ENCODE measurements around the gene ITGA1. TPM values are rescaled to one million over a fixed set of nuclear protein-coding genes. Genes with fewer than 3 reads are reported as not detected.

The ITGA1 gene
- total RNA-seq, 2 donors from 2014 or later: 0.33 to 3.5 TPM

GRCh38 chr5:52799358-52799982 is 11.8 kb downstream of the ITGA1 start:
- H3K9me3 Mint-ChIP-seq: no peaks in the 10 kb centered on the region
- Histone ChIP-seq H3K36me3 (ENCODE audit: control insufficient read depth, insufficient read depth, low read length) (peaks cover 5% of the 10 kb centered on the region), H3K4me1 (ENCODE audit: control insufficient read depth, insufficient read depth, low read length) (peaks cover 3% of the 10 kb centered on the region), H3K27me3 (ENCODE audit: control insufficient read depth, insufficient read depth, low read length, poor library complexity, severe bottlenecking) (no peaks in the 10 kb centered on the region), H3K9ac (ENCODE audit: extremely low read depth, low read length, poor library complexity, severe bottlenecking) (peak overlapping the region; percentile 90), H3K27ac (ENCODE audit: low read depth, low read length) (peak overlapping the region; percentile 92), H3K9me3 (ENCODE audit: control insufficient read depth, low read length) (no peaks in the 10 kb centered on the region), H3K4me3 (ENCODE audit: low read length) (peak overlapping the region; percentile 99)
- peak; percentile 85 for DNase-seq
- H3K27me3 Mint-ChIP-seq (ENCODE audit: insufficient read depth): no peaks in the 10 kb centered on the region
- TF ChIP-seq CTCF (conservative IDR thresholded peaks at IDR 0.05): no peak
- WGBS, 2 experiments (ENCODE audit: insufficient coverage in 1 of 2, insufficient read length in 1 of 2): 1 to 2% methylated on average over 14 to 19 of the region's 19 CpGs
- peak overlapping the region; percentile 83 for H3K4me3 Mint-ChIP-seq
- H3K4me1 Mint-ChIP-seq: peaks cover 37% of the 10 kb centered on the region
- peak overlapping the region; percentile 98 for H3K27ac Mint-ChIP-seq
- H3K36me3 Mint-ChIP-seq (ENCODE audit: low read depth): peaks cover 8% of the 10 kb centered on the region

- H3K36me3 ChIP-seq (ENCODE audit: control insufficient read depth, insufficient read depth, low read length): peaks cover 5% of the 10 kb centered on the region
- Mint-ChIP-seq H3K27me3 (ENCODE audit: insufficient read depth) (no peaks in the 10 kb centered on the region), H3K9me3 (no peaks in the 10 kb centered on the region), H3K4me3 (peak overlapping the region; percentile 83), H3K27ac (peak overlapping the region; percentile 98), H3K4me1 (peaks cover 38% of the 10 kb centered on the region), H3K36me3 (ENCODE audit: low read depth) (peaks cover 8% of the 10 kb centered on the region)
- peak overlapping the region; percentile 99 for H3K4me3 ChIP-seq (ENCODE audit: low read length)
- WGBS, 2 experiments (ENCODE audit: insufficient coverage in 1 of 2, insufficient read length in 1 of 2): 0% methylated on average over 14 to 34 of the region's 34 CpGs
- no peak for TF ChIP-seq CTCF (conservative IDR thresholded peaks at IDR 0.05)
- H3K4me1 ChIP-seq (ENCODE audit: control insufficient read depth, insufficient read depth, low read length): peaks cover 3% of the 10 kb centered on the region
- H3K27ac ChIP-seq (ENCODE audit: low read depth, low read length): peak overlapping the region; percentile 92
- H3K9ac ChIP-seq (ENCODE audit: extremely low read depth, low read length, poor library complexity, severe bottlenecking): peak overlapping the region; percentile 90
- H3K9me3 ChIP-seq (ENCODE audit: control insufficient read depth, low read length): no peaks in the 10 kb centered on the region
- DNase-seq: peak; percentile 97
- no peaks in the 10 kb centered on the region for H3K27me3 ChIP-seq (ENCODE audit: control insufficient read depth, insufficient read depth, low read length, poor library complexity, severe bottlenecking)
Measured at GRCh38 chr5:52799983-52800393, 12.3 kb downstream of the ITGA1 start.

GRCh38 chr5:52800394-52801213 is 12.9 kb downstream of the ITGA1 start:
- peak; percentile 84 for DNase-seq
- 3 to 8% methylated on average over 18 to 31 of the region's 31 CpGs for WGBS, 2 experiments (ENCODE audit: insufficient coverage in 1 of 2, insufficient read length in 1 of 2)
- Mint-ChIP-seq H3K9me3 (no peaks in the 10 kb centered on the region), H3K27me3 (ENCODE audit: insufficient read depth) (no peaks in the 10 kb centered on the region), H3K4me1 (peaks cover 38% of the 10 kb centered on the region), H3K27ac (peak overlapping the region; percentile 98), H3K4me3 (peak overlapping the region; percentile 83), H3K36me3 (ENCODE audit: low read depth) (peaks cover 8% of the 10 kb centered on the region)
- peak; percentile 38 for TF ChIP-seq CTCF (conservative IDR thresholded peaks at IDR 0.05)
- H3K4me1 ChIP-seq (ENCODE audit: control insufficient read depth, insufficient read depth, low read length): peaks cover 3% of the 10 kb centered on the region
- peak overlapping the region; percentile 90 for H3K9ac ChIP-seq (ENCODE audit: extremely low read depth, low read length, poor library complexity, severe bottlenecking)
- peak overlapping the region; percentile 99 for H3K4me3 ChIP-seq (ENCODE audit: low read length)
- H3K27ac ChIP-seq (ENCODE audit: low read depth, low read length): peak overlapping the region; percentile 92
- H3K36me3 ChIP-seq (ENCODE audit: control insufficient read depth, insufficient read depth, low read length): peaks cover 5% of the 10 kb centered on the region
- H3K9me3 ChIP-seq (ENCODE audit: control insufficient read depth, low read length): no peaks in the 10 kb centered on the region
- H3K27me3 ChIP-seq (ENCODE audit: control insufficient read depth, insufficient read depth, low read length, poor library complexity, severe bottlenecking): no peaks in the 10 kb centered on the region
